ENCODE data around the gene THBS1.

THBS1 gene

GRCh38 chr15:39553947-39554693 lies 26.8 kb upstream of the THBS1 start:
- H3K4me3 ChIP-seq (ENCODE audit: low read depth, low read length) = no peak overlapping the region
- TF ChIP-seq, protein P1, sequence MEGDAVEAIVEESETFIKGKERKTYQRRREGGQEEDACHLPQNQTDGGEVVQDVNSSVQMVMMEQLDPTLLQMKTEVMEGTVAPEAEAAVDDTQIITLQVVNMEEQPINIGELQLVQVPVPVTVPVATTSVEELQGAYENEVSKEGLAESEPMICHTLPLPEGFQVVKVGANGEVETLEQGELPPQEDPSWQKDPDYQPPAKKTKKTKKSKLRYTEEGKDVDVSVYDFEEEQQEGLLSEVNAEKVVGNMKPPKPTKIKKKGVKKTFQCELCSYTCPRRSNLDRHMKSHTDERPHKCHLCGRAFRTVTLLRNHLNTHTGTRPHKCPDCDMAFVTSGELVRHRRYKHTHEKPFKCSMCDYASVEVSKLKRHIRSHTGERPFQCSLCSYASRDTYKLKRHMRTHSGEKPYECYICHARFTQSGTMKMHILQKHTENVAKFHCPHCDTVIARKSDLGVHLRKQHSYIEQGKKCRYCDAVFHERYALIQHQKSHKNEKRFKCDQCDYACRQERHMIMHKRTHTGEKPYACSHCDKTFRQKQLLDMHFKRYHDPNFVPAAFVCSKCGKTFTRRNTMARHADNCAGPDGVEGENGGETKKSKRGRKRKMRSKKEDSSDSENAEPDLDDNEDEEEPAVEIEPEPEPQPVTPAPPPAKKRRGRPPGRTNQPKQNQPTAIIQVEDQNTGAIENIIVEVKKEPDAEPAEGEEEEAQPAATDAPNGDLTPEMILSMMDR (IDR thresholded peaks at IDR 0.05; ENCODE audit: borderline replicate concordance, insufficient read depth, low read depth, low read length) = no peak

GRCh38 chr15:39554746-39555387 lies 26.0 kb upstream of the THBS1 start:
- TF ChIP-seq, protein P1 (IDR thresholded peaks at IDR 0.05; ENCODE audit: borderline replicate concordance, insufficient read depth, low read depth, low read length) = no peak
- H3K4me3 ChIP-seq (ENCODE audit: low read depth, low read length) = no peak overlapping the region

DNA sequence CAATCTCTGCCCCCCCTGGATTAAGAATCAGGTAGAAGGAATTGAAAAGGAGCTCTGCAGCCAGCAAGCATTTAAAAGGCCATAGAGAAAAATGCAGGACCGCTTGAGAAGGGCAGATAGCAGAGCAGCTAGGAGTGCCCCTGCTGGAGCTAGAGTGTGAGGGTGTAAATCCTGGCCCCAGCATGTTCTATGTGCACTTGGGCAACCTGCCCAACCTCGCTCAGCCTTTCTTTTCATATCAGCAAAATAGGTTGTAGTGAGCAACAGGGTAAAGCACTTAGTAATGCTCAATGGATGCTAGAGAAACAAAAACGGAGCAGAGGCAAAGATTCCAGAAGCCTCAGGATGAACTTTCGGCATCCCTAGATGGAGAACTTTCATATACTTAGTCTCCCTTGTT lies 25.0 kb upstream of the THBS1 start:
- TF ChIP-seq, protein P1 (IDR thresholded peaks at IDR 0.05; ENCODE audit: borderline replicate concordance, insufficient read depth, low read depth, low read length) = no peak
- no peak overlapping the region for H3K4me3 ChIP-seq (ENCODE audit: low read depth, low read length)

DNA sequence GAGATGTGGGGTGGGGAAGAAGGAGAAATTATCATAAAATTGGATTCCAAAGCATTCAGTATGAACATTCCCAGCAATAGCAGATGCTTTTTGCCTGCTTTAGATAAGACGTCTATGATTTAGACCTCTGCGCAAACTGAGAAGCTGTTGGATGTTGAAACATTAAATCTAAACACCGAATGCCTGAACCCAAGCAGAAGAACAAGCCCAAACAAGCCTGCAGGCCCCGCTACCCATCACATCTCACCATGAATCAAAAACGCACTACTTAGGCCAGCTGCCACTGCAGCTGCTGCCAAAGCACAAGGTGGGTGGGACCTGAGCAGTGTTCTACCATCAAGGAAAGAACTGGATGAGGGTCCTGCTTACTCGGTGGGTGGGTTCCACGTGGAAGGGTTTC lies 24.4 kb upstream of the THBS1 start:
- no peak overlapping the region for H3K4me3 ChIP-seq (ENCODE audit: low read depth, low read length)
- TF ChIP-seq, protein P1 (IDR thresholded peaks at IDR 0.05; ENCODE audit: borderline replicate concordance, insufficient read depth, low read depth, low read length) = no peak

- H3K4me3 ChIP-seq (ENCODE audit: low read depth, low read length) = no peak overlapping the region
- TF ChIP-seq, protein P1 (IDR thresholded peaks at IDR 0.05; ENCODE audit: borderline replicate concordance, insufficient read depth, low read depth, low read length) = no peak
Observed at GRCh38 chr15:39558421-39558820, 22.5 kb upstream of the THBS1 start.

DNA sequence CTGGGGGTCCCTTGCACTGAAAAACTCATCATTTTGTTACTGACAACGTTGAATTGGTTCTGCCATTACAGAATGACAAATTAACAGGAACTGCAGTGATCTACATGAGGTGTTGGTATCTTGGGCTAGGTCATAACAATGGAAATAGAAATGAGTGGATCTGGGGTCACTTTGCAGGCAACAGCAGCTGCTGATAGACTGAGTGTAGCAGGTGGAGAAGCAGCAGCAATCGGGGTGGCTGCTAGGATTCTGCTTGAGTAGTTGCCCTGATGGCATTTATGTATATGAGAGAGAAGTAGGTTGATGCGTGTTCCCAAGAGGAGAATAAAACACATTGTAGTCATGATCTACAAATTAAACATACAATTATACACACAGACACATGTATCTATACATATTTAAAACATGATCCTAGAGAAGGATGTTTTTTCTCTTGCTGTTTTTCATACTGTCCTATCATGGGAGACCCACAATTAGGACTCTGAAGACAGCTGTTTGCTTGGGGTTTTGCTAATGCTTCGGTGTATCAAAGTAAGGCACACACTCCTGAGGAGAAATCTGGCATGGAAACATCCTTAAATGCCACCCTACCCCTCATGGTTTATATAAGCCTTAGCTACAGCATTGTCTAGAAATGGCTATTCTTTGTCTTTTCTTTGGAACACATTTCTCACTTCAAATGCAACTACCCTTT lies 15.8 kb upstream of the THBS1 start:
- H3K4me3 ChIP-seq (ENCODE audit: low read depth, low read length) = no peak overlapping the region
- TF ChIP-seq, protein P1 (IDR thresholded peaks at IDR 0.05; ENCODE audit: borderline replicate concordance, insufficient read depth, low read depth, low read length) = no peak
